Skin of body (tissue), 2 donors: ENCODE measurements around the gene SIGLEC11. TPM values are rescaled to one million over a fixed set of nuclear protein-coding genes. Genes with fewer than 3 reads are reported as not detected.
"Not testable (repeated sequence)": the region's sequence is repeated elsewhere in the genome, so short reads cannot be mapped to it uniquely, and the experiment has no call there.

Experiments
- DNase-seq: peaks from one replicate; lab custom pipeline; 2025; lab: John Stamatoyannopoulos, UW
- total RNA-seq: library from RNA; depleted of rRNA; stranded (reverse); fragments of >200 nt; gene quantifications from one replicate; pipeline ENCODE4 v1.2.3, GENCODE V29; 2014

The SIGLEC11 gene
- total RNA-seq = 0.79 TPM

GRCh38 chr19:49960980-49961379 lies at the start of gene SIGLEC11:
Gene SIGLEC11 (minus strand): TSS chr19:49961172. CDS start chr19:49961081, 91 bp downstream.
- not testable (repeated sequence) for DNase-seq

GRCh38 chr19:50008532-50008931 lies 47.6 kb upstream of the SIGLEC11 start:
- no peak for DNase-seq

DNA sequence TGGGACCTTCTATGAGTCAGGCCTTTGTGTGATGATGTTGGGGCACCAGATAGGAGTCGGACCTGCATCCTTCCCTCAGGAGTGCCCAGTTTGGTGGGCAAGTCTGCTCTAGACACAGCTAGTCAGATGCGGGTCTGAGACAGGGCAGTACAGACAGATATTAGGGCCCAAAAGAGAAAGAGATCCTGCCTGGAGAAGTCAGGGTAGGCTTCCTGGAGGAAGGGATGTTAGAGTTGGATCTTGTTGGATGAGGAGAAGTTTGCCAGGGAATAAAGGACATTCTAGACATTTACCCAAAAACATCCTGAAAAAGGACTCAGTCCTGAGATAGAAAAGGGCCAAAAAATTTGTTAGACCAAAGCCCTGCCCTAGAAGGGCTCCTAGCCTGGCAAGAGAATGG lies 47.0 kb upstream of the SIGLEC11 start:
- DNase-seq = no peak

GRCh38 chr19:50007170-50007569 lies 46.2 kb upstream of the SIGLEC11 start:
- DNase-seq = no peak

- no peak for DNase-seq
Measured at GRCh38 chr19:50005428-50005827, 44.5 kb upstream of the SIGLEC11 start.

GRCh38 chr19:50003810-50004419 lies 42.9 kb upstream of the SIGLEC11 start:
- no peak for DNase-seq

GRCh38 chr19:50003254-50003788 lies 42.3 kb upstream of the SIGLEC11 start:
- no peak for DNase-seq

- DNase-seq = no peak
Measured at GRCh38 chr19:50002386-50002960, 41.5 kb upstream of the SIGLEC11 start.

GRCh38 chr19:50001775-50002174 lies 40.8 kb upstream of the SIGLEC11 start:
- DNase-seq = no peak

DNA sequence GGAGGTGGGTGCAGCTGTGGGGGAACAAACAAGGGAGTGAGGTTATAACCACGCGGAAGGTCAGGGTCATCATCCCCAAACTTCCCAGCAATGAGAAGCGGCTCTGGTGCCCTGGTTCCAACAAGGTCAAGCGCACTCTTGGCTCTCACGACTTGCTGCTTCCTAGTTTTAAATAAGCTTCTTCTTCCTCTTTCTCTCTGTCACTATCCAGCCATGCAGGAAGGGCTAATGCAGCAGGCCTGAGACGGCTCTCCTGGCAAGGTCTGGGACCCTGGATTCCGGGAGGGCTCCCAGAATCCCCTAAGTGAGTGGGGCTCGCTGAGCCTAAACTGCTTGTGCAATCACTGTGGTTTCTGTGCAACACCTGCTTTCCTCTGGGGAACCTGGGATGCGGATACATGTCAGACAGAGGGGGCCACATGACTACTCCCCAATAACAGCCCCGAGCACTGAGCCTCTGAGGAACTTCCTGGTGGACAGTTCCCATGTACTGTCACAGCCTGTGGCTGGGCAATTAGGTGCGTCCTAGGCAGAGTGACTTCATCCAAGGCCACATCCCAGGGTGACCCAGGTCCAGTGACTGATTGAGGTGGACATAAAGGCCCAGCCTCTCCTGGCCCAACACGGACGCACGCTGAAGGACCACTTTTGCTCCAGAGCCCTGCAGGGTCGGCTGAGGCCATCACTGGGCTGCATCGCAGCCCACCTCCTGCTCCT lies 40.0 kb upstream of the SIGLEC11 start:
- no peak for DNase-seq

DNA sequence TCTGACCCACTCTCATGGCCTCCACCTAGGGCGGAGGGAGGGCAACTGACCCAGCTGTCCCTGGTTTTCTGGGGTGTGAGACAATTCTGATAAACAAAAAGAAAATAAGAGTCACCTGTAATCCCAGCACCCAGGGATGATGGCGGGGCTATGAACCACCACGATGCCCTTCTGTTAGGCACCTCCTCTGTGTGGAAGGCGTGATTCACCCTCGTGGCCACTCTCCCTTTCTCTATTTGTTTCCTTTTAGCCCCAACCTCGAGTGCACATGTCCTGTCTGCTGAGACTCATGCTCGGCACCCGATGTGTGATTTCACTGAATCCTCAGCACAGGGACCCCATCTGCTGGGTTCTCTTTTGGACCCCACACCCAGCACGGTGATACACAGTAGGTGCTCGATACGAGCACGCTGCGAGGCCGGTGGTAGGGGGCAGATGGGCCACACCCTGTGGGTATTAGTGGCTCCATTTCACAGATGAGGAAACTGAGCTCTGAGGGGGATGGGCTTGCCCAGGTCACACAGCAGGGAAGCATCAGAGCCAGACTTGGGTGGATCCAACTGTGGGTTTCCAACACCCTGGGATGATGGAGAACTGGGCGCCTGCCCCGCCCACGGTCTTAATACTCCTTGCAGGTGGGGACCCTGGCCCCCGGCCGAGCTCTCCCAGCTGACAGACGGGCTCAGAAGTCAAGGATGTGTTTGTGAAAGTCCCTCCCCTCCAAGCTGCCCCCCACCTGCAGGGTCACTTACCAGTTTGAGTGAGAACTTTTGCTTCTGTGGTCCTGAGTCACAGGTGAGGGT lies 39.3 kb upstream of the SIGLEC11 start:
- no peak for DNase-seq

DNA sequence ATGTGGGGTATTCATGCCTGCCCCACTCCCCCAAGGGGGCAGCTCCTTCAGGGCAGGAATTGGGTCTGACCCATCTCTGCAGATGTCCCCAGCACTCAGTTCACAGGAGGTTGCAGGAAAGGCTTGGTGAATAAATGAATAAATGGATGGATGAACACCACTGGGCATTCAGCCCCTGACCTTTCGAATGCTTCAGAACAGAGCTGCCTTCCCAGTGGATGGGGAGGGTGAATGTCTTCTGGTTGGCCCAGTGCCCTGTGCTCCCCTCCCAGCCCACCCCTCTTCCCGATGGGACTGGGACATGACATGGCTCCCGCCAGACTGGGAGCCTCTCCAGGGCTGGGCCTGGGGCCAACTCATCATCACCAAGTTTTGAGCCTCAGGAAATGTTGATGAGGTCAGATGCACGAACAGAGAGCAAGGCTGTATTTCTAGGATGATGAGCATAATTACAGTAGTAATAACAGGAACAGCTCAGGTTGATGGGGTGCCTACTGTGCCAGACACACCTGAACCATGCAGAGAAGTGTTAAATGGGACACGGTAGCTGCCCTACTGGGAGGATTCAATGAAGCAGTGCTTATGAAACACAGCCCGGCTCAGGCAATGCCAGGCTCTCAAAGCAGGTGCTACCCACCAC lies 38.5 kb upstream of the SIGLEC11 start:
- no peak for DNase-seq

GRCh38 chr19:49997709-49998108 lies 36.7 kb upstream of the SIGLEC11 start:
- DNase-seq = no peak

GRCh38 chr19:49988433-49988832 lies 27.5 kb upstream of the SIGLEC11 start:
- no peak for DNase-seq

- DNase-seq = no peak
Measured at GRCh38 chr19:49988007-49988406, 27.0 kb upstream of the SIGLEC11 start.

DNA sequence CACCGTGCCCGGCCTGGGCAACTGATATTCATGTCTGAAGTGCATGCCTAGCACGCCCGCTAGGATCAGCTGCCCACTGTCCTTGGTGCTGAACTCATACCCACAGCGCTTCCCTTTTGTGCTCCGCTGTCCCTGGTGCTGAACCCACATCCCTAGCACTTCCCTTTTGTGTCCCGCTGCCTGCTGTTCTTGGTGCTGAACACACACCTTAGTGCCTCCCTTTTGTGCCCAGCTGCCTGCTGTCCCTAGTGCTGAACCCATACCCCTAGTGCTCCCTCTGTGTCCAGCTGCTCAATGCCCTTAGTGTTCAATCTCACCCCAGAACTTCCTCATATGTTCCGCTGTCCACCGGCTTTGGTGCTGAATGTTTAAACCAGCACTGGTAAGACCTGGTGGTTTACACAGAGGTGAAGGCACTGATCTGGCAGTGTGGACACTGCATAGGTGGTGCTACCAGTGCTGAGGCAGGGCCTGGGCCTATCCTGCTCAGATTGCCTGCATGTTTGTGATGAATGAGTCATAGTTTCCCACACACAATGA lies 26.3 kb upstream of the SIGLEC11 start:
- peak; percentile 73 for DNase-seq

- no peak for DNase-seq
Measured at GRCh38 chr19:49986354-49986753, 25.4 kb upstream of the SIGLEC11 start.

DNA sequence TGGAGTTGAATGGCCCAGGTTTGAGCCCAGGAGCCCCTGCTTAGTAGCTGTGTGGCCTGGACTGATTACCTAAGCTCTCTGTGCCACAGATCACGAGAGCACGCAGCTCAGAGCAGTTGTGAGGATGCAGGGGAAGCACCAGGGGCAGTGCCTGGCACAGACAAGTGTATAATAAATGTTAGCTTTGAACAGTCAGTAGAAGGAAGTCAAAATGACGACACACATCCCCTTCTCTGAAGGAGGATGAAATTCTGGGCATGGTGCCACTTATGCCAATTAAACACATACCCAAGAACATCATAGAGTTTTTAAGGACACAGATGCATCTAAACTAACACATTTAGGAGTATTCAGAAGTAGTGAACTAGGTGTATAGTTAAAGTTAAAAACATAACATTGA lies 24.9 kb upstream of the SIGLEC11 start:
- no peak for DNase-seq

DNA sequence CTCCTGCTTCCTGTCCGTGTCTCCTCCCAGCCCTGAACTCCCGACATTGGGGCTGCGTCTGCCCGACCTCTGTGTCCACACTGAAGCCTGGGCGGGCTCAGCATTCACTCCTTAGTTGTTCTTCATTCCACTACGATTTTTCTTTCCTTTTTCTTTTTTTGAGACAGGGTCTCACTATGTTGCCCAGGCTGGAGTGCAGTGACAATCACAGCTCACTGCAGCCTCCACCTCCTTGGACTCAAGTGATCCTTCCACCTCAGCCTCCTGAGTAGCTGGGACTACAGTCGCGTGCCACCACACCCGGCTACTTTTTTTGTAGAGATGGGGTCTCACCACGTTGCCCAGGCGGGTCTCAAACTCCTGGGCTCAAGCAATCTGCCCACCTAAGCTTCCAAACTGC lies 23.5 kb upstream of the SIGLEC11 start:
- DNase-seq = no peak

DNA sequence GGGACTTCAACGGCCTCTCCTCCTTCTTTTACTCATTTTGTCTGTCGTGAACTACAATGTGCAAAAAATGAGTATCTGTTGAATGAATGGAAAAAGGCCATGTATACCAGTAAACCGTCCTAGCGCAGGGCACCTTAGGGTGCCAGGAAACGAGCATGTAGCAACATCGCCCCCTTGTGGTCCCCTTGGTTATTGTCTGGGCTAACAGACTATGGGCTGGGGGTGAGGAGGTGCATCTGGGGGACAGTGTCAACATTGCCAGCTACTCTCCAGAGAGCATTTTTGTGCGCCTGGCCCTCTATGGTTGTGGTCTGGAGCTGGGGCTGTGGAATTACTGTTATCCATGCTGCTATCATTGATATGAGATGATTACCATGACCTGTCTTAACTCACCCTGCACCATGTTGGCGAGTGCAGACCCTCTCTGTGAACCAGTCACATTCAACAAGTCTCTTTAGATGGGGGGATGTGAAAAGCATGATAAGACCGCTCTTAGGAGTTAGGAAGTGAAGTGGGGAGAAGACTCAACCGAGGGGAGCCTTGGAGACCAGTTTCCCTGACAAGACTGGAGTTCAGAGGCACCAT lies 22.8 kb upstream of the SIGLEC11 start:
- DNase-seq = no peak
